NCI-H1417 (cell line): ENCODE data around the gene NIN.
"Not testable (repeated sequence)": the region's sequence is repeated elsewhere in the genome, so short reads cannot be mapped to it uniquely, and the experiment has no call there.

Experiments
- DNase-seq, 3 experiments: peaks; one replicate each; lab custom pipeline; 2025; lab: John Stamatoyannopoulos, UW

Gene NIN

GRCh38 chr14:50719911-50720759 is 110.8 kb downstream of the NIN start:
- no peak for DNase-seq

- no peak for DNase-seq
Measured at GRCh38 chr14:50718949-50719348, 112.0 kb downstream of the NIN start.

- peak in 1 of 3 experiments; percentile 13 for DNase-seq
Measured at GRCh38 chr14:50717811-50718210, 113.2 kb downstream of the NIN start.

GRCh38 chr14:50714450-50715073 is 116.4 kb downstream of the NIN start:
- peak in 2 of 3 experiments; percentile 17 to 30 for DNase-seq

GRCh38 chr14:50711043-50711442 is 119.9 kb downstream of the NIN start:
- DNase-seq, result no peak

- DNase-seq, result no peak
Measured at GRCh38 chr14:50705026-50705593, 125.9 kb downstream of the NIN start.

GRCh38 chr14:50704454-50705010 is 126.4 kb downstream of the NIN start:
- no peak for DNase-seq

- no peak for DNase-seq
Measured at GRCh38 chr14:50697659-50698290, 133.2 kb downstream of the NIN start.

- DNase-seq, result not testable (repeated sequence)
Measured at GRCh38 chr14:50694260-50694659, 136.7 kb downstream of the NIN start.

GRCh38 chr14:50688875-50689274 is 142.1 kb downstream of the NIN start:
- DNase-seq, result no peak

- no peak for DNase-seq
Measured at GRCh38 chr14:50679674-50680073, 151.3 kb downstream of the NIN start.

- DNase-seq, result no peak
Measured at GRCh38 chr14:50678163-50678562, 152.8 kb downstream of the NIN start.

- no peak for DNase-seq
Measured at GRCh38 chr14:50677527-50678063, 153.4 kb downstream of the NIN start.

- DNase-seq, result no peak
Measured at GRCh38 chr14:50676814-50677516, 154.0 kb downstream of the NIN start.

- DNase-seq, result no peak
Measured at GRCh38 chr14:50675597-50675996, 155.4 kb downstream of the NIN start.

- DNase-seq, result no peak
Measured at GRCh38 chr14:50670866-50671256, 160.1 kb downstream of the NIN start.

- DNase-seq, result no peak
Measured at GRCh38 chr14:50670196-50670865, 160.6 kb downstream of the NIN start.
